GM20431 (cell line): ENCODE data around the gene YY2.
"Not testable (repeated sequence)": the region's sequence is repeated elsewhere in the genome, so short reads cannot be mapped to it uniquely, and the experiment has no call there.

ENCODE experiments used
- in situ Hi-C: fragments of 300-500 bp; cut with MseI, MboI; formaldehyde crosslinking; loops from one replicate; pipeline ENCODE4 v1.15.0; 2020; ENCODE audit warnings: low sequenced_read_pairs; ENCODE audit not compliant: unreplicated experiment

Gene YY2

DNA sequence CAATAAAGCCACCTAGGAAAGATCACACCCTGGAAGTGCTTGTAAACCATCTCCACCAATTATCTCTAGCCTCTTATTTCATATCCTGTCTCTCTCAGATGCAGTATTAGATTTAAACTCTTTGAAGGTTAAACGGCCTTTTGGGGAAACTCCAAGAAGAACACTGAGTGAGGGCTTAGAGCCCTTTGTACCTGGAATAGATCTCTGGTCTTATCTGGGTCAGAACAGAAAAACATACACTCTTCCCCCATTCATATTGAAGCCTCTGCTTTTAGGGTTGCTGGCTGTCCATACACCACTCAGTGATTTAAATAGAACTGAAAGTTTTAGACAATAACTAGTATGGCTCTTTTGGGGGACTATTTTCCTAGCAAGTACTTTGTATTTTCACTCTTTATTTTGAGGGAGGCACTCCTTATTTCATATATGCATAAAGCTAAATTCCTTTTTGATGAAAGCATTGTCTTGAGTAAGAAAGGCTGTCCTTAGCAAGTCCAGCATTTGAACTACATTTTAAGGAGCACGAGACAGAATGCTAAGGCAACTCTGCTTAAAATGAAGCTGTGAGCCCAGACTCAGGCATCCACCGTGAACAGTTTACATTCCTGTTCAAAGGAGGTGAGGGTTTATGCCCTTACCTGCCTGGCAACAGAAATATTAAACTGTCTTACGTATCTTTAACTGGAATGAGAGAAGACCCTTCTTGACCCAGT is 17.4 kb downstream of the YY2 start:
- in situ Hi-C loops: no loop called here

GRCh38 chrX:21874182-21874581 is 18.4 kb downstream of the YY2 start:
- in situ Hi-C loops: not testable (repeated sequence)

- in situ Hi-C loops: no loop called here
Measured at GRCh38 chrX:21875013-21875412, 19.2 kb downstream of the YY2 start.

DNA sequence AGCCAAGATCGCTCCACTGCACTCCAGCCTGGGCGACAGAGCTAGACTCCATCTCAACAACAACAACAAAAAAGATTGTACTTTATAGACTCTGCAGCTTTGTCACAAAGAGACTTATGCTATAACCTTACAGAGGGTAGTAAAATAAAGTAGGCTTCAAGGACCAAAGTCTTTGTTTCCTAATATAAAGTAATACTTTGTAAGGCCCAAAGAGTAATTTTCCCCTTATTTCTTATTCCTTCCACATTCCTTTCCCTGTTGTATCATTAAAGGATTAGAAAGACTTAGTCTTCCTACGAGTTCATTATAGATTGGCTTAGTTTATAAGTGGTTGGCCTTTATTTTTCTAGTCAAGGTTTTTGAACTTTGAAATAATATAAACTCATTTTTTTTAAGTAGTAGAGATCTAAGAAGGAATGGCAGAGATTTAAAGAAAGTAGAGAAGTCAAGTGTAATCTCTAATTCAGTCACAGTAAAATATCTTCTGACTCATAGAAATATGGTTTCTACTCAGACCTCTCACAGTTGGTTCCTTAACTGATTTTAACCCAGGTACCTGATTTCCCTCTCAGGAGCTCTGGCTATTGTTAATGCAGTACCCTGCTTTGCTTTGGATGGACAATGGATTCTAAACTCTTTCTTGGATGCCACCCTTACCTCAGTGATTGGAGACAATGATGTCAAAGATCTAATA is 26.2 kb downstream of the YY2 start:
- in situ Hi-C loops: no loop called here

DNA sequence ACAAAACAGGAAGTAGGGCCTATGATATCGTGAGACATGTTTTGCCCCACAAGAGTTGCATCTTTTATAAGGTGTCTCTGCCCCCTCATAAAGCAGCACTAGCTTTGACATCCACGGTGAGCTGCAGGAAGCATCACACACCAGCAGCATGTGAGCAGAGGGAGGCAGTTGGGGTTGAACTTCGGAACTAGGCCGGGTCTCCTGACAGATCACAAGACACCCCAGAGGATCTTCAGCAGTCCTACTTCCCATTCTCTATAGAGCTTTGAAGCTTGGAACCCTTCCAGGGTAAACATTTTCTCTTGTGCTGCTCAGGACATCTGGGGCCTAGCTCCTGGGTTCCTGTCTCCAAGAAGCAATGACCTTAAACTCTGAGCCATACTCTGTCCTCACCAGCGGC is 27.5 kb downstream of the YY2 start:
- in situ Hi-C loops: no loop called here

- in situ Hi-C loops: no loop called here
Measured at GRCh38 chrX:21885568-21885967, 29.8 kb downstream of the YY2 start.

DNA sequence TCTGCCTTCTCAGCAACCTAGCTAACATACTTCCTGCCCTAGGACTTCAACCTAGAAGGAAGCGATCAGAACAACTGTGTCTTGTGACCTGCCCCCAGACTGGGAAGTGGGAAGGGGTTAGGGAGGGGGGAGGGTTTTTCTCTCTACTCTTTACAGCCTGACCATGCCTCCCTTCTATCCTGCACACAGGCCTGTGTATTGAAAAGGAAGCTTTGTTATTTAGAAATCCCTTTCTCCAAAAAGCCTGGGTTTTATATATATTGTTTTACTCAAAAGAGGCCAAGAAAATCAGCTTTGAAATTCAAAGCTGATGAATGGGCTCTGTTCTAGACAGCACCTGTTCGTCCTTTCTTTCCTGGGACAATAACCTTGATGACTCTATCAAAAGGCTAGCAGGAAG is 49.5 kb downstream of the YY2 start:
- in situ Hi-C loops: no loop called here

DNA sequence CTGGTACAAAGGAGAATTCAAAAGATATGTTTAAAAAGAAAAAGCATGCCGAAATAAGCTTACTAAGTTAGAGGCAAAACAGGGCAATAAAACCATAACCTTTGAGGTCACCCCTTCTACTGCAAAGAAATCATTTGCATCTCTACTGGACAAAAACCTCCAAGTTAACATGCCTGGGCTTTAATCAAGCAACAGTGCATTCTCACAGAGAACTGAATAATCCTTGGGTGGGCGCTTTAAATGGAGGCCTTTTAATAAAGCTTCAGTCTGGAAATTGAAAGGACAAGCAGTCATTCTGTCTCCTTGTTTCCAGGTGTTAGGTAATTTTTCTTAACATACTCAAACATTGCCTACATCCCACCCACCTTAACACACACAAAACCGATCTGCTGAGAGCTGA is 50.2 kb downstream of the YY2 start:
- in situ Hi-C loops: no loop called here

GRCh38 chrX:21907260-21907659 is 51.5 kb downstream of the YY2 start:
- in situ Hi-C loops: no loop called here
